H9 (cell line): Measurements from ENCODE around the gene TOR1A. TPM values are rescaled to one million over a fixed set of nuclear protein-coding genes. Genes with fewer than 3 reads are reported as not detected.

Source experiments
- DNase-seq: peaks from one replicate; pipeline ENCODE4 v3.0.0-alpha.2; 2017
- H2AFZ ChIP-seq: one replicate; pipeline ENCODE4 v1.6.1; 2013; ENCODE audit warnings: mild to moderate bottlenecking, low read length, control low read depth, moderate library complexity
- H2AK5ac ChIP-seq: 2 replicates; pipeline ENCODE4 v1.6.1; 2013; ENCODE audit warnings: low read length, control low read depth, mixed read lengths; ENCODE audit not compliant: insufficient read length
- H2BK120ac ChIP-seq: one replicate; pipeline ENCODE4 v1.6.1; 2013; ENCODE audit warnings: low read depth, mild to moderate bottlenecking, low read length, control low read depth, inconsistent platforms; ENCODE audit not compliant: poor library complexity, severe bottlenecking
- H2BK12ac ChIP-seq: 2 replicates; pipeline ENCODE4 v1.6.1; 2013; ENCODE audit warnings: low read length, control low read depth, mixed read lengths, low read depth; ENCODE audit not compliant: insufficient read length
- H2BK15ac ChIP-seq: 2 replicates; pipeline ENCODE4 v1.6.1; 2013; ENCODE audit warnings: low read depth, low read length, control low read depth
- H2BK20ac ChIP-seq: one replicate; pipeline ENCODE4 v1.6.1; 2013; ENCODE audit warnings: low read depth, mild to moderate bottlenecking, low read length, control low read depth, inconsistent platforms; ENCODE audit not compliant: poor library complexity, severe bottlenecking
- H2BK5ac ChIP-seq: 2 replicates; pipeline ENCODE4 v1.6.1; 2013; ENCODE audit warnings: low read length, control low read depth, mixed read lengths; ENCODE audit not compliant: insufficient read length
- H3K14ac ChIP-seq: 2 replicates; pipeline ENCODE4 v1.6.1; 2013; ENCODE audit warnings: low read length, control low read depth; ENCODE audit not compliant: insufficient read depth
- H3K18ac ChIP-seq: 2 replicates; pipeline ENCODE4 v1.6.1; 2013; ENCODE audit warnings: low read depth, mild to moderate bottlenecking, mixed read lengths, low read length, control low read depth; ENCODE audit not compliant: insufficient read length
- H3K23ac ChIP-seq: 2 replicates; pipeline ENCODE4 v1.6.1; 2013; ENCODE audit warnings: low read length, control low read depth, mixed read lengths, low read depth; ENCODE audit not compliant: insufficient read length
- H3K23me2 ChIP-seq: 2 replicates; pipeline ENCODE4 v1.6.1; 2013; ENCODE audit warnings: low read depth, mild to moderate bottlenecking, mixed read lengths, low read length, control low read depth; ENCODE audit not compliant: insufficient read length, poor library complexity, severe bottlenecking
- H3K27ac ChIP-seq: 2 replicates; pipeline ENCODE4 v1.5.1; 2013; ENCODE audit warnings: low read length, control low read depth, mixed read lengths, low read depth; ENCODE audit not compliant: insufficient read length
- H3K27me3 ChIP-seq: 2 replicates; pipeline ENCODE4 v1.6.1; 2013; ENCODE audit warnings: low read length, control low read depth, inconsistent platforms; ENCODE audit not compliant: insufficient read depth
- H3K4ac ChIP-seq: 2 replicates; pipeline ENCODE4 v1.6.1; 2013; ENCODE audit warnings: low read depth, mild to moderate bottlenecking, control low read depth, inconsistent platforms, low read length, moderate library complexity
- H3K4me1 ChIP-seq: 2 replicates; pipeline ENCODE4 v1.6.1; 2013; ENCODE audit warnings: low read length, control low read depth, inconsistent platforms; ENCODE audit not compliant: insufficient read depth
- H3K4me2 ChIP-seq: 2 replicates; pipeline ENCODE4 v1.6.1; 2013; ENCODE audit warnings: low read length, control low read depth, mixed read lengths; ENCODE audit not compliant: insufficient read length, insufficient read depth
- H3K56ac ChIP-seq: 2 replicates; pipeline ENCODE4 v1.6.1; 2013; ENCODE audit warnings: low read depth, mild to moderate bottlenecking, mixed read lengths, low read length, control low read depth; ENCODE audit not compliant: insufficient read length
- H3K79me1 ChIP-seq: 2 replicates; pipeline ENCODE4 v1.6.1; 2013; ENCODE audit warnings: low read depth, mild to moderate bottlenecking, moderate library complexity, low read length, control low read depth, inconsistent platforms; ENCODE audit not compliant: insufficient read depth, poor library complexity, severe bottlenecking
- H3K79me2 ChIP-seq: 2 replicates; pipeline ENCODE4 v1.6.1; 2013; ENCODE audit warnings: low read length, control low read depth, inconsistent platforms; ENCODE audit not compliant: insufficient read depth
- H3K9ac ChIP-seq: 2 replicates; pipeline ENCODE4 v1.6.1; 2013; ENCODE audit warnings: low read length, control low read depth, mixed read lengths; ENCODE audit not compliant: insufficient read length; ENCODE audit errors: extremely low read depth
- H3K9me3 ChIP-seq: one replicate; pipeline ENCODE4 v1.6.1; 2013; ENCODE audit warnings: low read depth, low read length, inconsistent platforms; ENCODE audit not compliant: control insufficient read depth
- H3T11ph ChIP-seq: one replicate; pipeline ENCODE4 v1.6.1; 2013; ENCODE audit warnings: mild to moderate bottlenecking, low read length, control low read depth, inconsistent platforms
- H4K20me1 ChIP-seq: one replicate; pipeline ENCODE4 v1.6.1; 2013; ENCODE audit not compliant: control insufficient read depth, insufficient read length, insufficient read depth
- H4K5ac ChIP-seq: 2 replicates; pipeline ENCODE4 v1.6.1; 2013; ENCODE audit warnings: low read depth, mild to moderate bottlenecking, mixed read lengths, low read length, control low read depth; ENCODE audit not compliant: insufficient read length
- H4K8ac ChIP-seq: replicated peaks from 2 replicates; pipeline ENCODE4 v1.6.1; 2013; ENCODE audit warnings: low read length, control low read depth, mixed read lengths, low read depth; ENCODE audit not compliant: insufficient read length
- H4K91ac ChIP-seq: 2 replicates; pipeline ENCODE4 v1.6.1; 2013; ENCODE audit warnings: low read depth, mild to moderate bottlenecking, moderate library complexity, mixed read lengths, low read length, control low read depth; ENCODE audit not compliant: insufficient read length
- H3K27ac Mint-ChIP-seq, 3 experiments: 2 replicates in 2 of 3; 3 replicates in 1 of 3; pipeline ENCODE4 v1.8.0; 2020 to 2021; ENCODE audit warnings: mixed read lengths in 3 of 3, mild to moderate bottlenecking in 1 of 3, moderate library complexity in 1 of 3
- H3K27me3 Mint-ChIP-seq: 2 replicates; pipeline ENCODE4 v1.8.0; 2021; ENCODE audit warnings: low read depth, mild to moderate bottlenecking, moderate library complexity, mixed read lengths
- H3K36me3 Mint-ChIP-seq, 3 experiments: 2 replicates in 2 of 3; 3 replicates in 1 of 3; pipeline ENCODE4 v1.8.0; 2020 to 2021; ENCODE audit warnings: low read depth in 3 of 3, mixed read lengths in 3 of 3; ENCODE audit not compliant: insufficient read depth in 1 of 3
- H3K4me1 Mint-ChIP-seq, 2 experiments: 2 replicates each; pipeline ENCODE4 v1.8.0; 2020; ENCODE audit warnings: mixed read lengths in 2 of 2
- H3K4me3 Mint-ChIP-seq, 2 experiments: 2 replicates in 1 of 2; 3 replicates in 1 of 2; pipeline ENCODE4 v1.8.0; 2020 to 2021; ENCODE audit warnings: mild to moderate bottlenecking in 2 of 2, mixed read lengths in 2 of 2, moderate library complexity in 1 of 2
- H3K9me3 Mint-ChIP-seq, 2 experiments: 2 replicates in 1 of 2; 3 replicates in 1 of 2; pipeline ENCODE4 v1.8.0; 2020; ENCODE audit warnings: mild to moderate bottlenecking in 2 of 2, mixed read lengths in 2 of 2, moderate library complexity in 1 of 2
- WGBS: extraction: QIAGEN DNeasy Blood & Tissue Kit; methylation state at CpG from one replicate; pipeline ENCODE4 v1.1.7; 2013; ENCODE audit warnings: missing lambda C conversion rate, low lambda C conversion rate, mixed read lengths; ENCODE audit not compliant: insufficient read length; ENCODE audit errors: extremely low coverage; 5-methylcytosine and 5-hydroxymethylcytosine counted together
- total RNA-seq: library from RNA; stranded (reverse); gene quantifications from 2 replicates; pipeline ENCODE4 v1.2.1, GENCODE V29; 2021
- TF ChIP-seq, protein P1 (sequence below): fragments of 200-600 bp; sonication (generic); conservative IDR thresholded peaks from 3 replicates; pipeline ENCODE4 v1.8.0; 2021; ENCODE audit warnings: antibody characterized with exemption, mild to moderate bottlenecking

TOR1A gene
- total RNA-seq, 1 experiment from 2014 or later = 60.1 TPM

DNA sequence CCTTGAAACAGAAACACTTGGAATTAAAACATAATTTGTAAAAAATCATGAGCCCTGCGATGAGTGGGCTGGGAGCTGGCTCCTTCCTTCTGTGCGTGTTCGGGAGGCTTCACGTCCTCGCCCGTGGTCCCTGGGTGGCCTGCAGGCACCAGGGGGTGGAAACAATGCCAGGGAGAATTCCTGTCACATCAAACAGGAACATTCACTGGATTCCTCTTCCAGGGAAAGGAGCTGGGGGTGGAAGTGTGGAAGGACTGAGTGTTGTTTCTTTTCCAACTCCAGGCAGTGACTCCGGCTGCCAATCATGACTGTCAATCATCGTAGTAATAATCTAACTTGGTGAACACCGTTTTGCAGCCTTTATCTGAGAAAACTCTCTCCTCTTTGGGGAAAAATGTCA is 10.3 kb downstream of the TOR1A start:
- Histone ChIP-seq H3K9me3 (no peaks in the 10 kb centered on the region), H3K27me3 (no peaks in the 10 kb centered on the region), H4K5ac (no peak overlapping the region), H3K4ac (no peak overlapping the region), H2BK120ac (no peak overlapping the region), H3K23ac (no peak overlapping the region), H3K79me1 (no peaks in the 10 kb centered on the region), H2BK15ac (no peak overlapping the region), H4K8ac (no peak overlapping the region), H3T11ph (no peak overlapping the region), H4K20me1 (no peaks in the 10 kb centered on the region), H3K27ac (no peak overlapping the region), H3K56ac (no peak overlapping the region), H3K9ac (no peak overlapping the region), H3K23me2 (no peaks in the 10 kb centered on the region), H3K14ac (no peak overlapping the region), H2BK5ac (no peak overlapping the region), H3K4me2 (no peak overlapping the region), H3K18ac (no peak overlapping the region), H3K79me2 (no peaks in the 10 kb centered on the region), H2AFZ (no peak overlapping the region), H2BK12ac (no peak overlapping the region), H2AK5ac (no peak overlapping the region), H3K4me1 (no peaks in the 10 kb centered on the region), H2BK20ac (no peak overlapping the region), H4K91ac (no peak overlapping the region)
- Mint-ChIP-seq H3K9me3 (no peaks in the 10 kb centered on the region), H3K4me3 (no peak overlapping the region), H3K36me3 (peaks cover 36 to 93% (median 74%) of the 10 kb centered on the region in 3 experiments), H3K4me1 (no peaks in the 10 kb centered on the region), H3K27ac (peak overlapping the region in 2 of 3 experiments; percentile 28 to 63; a peak in 1 of 7 replicates), H3K27me3 (no peaks in the 10 kb centered on the region; the same call in 1 of the 2 replicates)
- TF ChIP-seq, protein P1, sequence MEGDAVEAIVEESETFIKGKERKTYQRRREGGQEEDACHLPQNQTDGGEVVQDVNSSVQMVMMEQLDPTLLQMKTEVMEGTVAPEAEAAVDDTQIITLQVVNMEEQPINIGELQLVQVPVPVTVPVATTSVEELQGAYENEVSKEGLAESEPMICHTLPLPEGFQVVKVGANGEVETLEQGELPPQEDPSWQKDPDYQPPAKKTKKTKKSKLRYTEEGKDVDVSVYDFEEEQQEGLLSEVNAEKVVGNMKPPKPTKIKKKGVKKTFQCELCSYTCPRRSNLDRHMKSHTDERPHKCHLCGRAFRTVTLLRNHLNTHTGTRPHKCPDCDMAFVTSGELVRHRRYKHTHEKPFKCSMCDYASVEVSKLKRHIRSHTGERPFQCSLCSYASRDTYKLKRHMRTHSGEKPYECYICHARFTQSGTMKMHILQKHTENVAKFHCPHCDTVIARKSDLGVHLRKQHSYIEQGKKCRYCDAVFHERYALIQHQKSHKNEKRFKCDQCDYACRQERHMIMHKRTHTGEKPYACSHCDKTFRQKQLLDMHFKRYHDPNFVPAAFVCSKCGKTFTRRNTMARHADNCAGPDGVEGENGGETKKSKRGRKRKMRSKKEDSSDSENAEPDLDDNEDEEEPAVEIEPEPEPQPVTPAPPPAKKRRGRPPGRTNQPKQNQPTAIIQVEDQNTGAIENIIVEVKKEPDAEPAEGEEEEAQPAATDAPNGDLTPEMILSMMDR = no peak
- WGBS = no CpG with 5 or more reads among the region's 9 CpGs
- no peak for DNase-seq
